ENCODE results near the gene CENPVL2.
"Not testable (repeated sequence)": the region's sequence is repeated elsewhere in the genome, so short reads cannot be mapped to it uniquely, and the experiment has no call there.

The CENPVL2 gene

DNA sequence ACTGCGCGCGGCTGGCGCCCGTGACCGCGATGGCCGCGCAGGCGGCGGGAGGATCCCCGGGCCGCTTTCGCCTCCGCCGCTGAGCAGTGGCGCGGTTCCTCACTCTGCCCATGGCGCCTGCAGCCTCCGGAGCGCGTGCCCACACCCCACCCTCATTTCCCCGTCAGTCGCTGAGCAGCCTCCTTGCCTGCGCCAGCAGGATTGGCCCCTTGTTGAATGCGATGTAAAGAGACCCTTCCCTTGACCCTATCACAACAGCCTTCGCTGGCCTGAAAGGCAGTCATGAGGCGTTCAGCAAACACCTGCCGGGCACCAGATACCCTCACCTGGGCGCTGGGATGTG, at the start of gene CENPVL2:
CENPVL2 (minus strand) TSS at position 112 of the 343 bp plus-strand sequence; CDS start at position 112, 0 bp downstream.
- not testable (repeated sequence) for H3K4me3 ChIP-seq (ENCODE audit: low read depth, low read length); DNase-seq (ENCODE audit: low read depth)

DNA sequence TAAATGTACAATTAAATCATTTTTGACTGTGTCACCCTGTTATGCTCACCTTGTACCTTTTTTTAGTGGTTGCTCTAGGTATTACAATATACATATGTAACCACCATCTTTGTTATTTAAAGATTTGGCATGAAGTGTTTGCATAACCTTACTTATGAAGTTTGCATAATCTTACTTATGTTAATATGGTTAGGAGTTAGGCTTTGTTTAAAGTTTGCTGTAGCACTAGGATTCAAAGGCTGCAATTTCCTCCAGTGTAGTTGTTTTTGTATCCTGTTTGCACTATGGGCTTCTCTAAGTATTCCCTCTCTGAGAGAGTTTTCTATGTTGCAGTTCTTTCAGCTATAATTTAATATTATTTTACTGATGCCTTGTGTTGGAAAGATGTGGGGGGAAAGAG, 45.6 kb upstream of the CENPVL2 start:
- no peak overlapping the region for H3K4me3 ChIP-seq (ENCODE audit: low read depth, low read length)
- no peak for DNase-seq (ENCODE audit: low read depth)

DNA sequence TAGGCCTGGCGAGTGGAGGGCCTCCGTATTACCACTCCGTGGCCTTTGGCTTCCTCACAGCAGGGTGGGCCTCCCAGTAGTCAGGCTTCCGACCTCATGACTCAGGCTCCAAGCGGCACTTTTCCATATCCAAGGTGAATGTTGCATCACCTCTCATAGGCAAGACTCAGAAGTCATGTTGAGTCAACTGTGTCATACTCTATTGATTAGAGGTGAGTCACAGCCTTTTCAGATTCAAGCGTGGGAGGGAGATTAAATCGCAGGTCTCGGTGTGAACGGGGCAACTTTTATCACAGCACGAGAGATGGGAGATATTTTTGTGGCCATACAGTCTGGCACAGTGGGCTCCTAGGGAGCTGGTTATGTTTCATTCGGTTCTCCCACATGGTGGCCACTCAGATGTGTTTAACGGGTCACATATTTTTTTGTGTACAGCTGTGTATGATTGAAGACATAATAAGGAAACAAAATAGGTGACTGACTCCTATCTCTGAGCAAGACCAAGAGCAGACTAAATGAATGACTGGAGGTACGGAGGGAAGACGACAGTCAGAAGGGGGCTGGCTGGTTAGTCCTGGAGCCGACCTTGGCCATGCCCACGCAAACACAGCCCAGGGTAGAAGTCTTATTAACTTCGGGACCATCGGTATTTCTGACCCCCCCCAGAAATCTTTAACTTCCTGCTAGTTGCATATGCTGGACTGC, 30.5 kb upstream of the CENPVL2 start:
- H3K4me3 ChIP-seq (ENCODE audit: low read depth, low read length); DNase-seq (ENCODE audit: low read depth): not testable (repeated sequence)

DNA sequence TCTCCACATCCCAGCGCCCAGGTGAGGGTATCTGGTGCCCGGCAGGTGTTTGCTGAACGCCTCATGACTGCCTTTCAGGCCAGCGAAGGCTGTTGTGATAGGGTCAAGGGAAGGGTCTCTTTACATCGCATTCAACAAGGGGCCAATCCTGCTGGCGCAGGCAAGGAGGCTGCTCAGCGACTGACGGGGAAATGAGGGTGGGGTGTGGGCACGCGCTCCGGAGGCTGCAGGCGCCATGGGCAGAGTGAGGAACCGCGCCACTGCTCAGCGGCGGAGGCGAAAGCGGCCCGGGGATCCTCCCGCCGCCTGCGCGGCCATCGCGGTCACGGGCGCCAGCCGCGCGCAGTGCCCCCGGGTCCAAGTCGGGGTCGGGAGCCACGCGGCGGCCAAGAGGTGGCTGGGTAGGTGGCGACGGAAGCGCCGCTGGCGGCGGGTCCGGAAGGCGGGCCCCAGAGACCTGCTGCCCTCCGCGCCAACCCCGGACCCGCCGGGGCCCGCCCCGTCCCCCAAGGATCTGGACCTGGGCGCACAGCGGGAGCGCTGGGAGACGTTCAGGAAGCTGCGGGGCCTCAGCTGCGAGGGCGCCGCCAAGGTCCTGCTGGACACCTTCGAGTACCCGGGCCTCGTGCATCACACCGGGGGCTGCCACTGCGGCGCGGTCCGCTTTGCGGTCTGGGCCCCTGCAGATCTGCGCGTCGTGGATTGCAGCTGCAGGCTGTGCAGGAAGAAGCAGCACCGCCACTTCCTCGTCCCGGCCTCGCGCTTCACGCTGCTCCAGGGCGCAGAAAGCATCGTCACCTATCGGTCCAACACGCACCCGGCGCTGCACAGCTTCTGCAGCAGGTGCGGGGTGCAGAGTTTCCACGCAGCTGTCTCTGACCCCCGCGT, 27.9 kb upstream of the CENPVL2 start, which contains the start of gene CENPVL1:
CENPVL1 (plus strand) TSS at position 236 of the 888 bp plus-strand sequence; CDS start at position 236, 0 bp downstream.
- not testable (repeated sequence) for H3K4me3 ChIP-seq (ENCODE audit: low read depth, low read length); DNase-seq (ENCODE audit: low read depth)

DNA sequence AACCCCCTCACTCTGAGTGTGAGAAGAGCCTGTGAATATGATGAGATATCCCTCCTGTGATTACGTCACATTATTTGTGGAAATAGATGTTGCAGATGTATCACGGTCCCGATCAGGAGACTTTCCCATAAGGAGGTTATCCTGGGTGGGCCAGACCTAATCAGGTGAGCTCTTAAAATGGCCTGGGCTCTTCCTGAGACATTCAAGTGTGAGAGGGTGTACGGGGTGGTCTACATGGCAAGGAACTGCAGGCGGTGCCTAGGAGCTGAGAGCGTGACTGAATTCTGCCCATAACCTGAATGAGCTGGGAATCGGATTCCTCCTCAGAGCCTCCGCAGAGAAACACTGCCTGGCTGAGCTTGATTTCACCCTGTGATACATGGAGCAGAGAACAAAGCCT, 14.8 kb upstream of the CENPVL2 start:
- no peak for DNase-seq (ENCODE audit: low read depth)
- H3K4me3 ChIP-seq (ENCODE audit: low read depth, low read length) = no peak overlapping the region

DNA sequence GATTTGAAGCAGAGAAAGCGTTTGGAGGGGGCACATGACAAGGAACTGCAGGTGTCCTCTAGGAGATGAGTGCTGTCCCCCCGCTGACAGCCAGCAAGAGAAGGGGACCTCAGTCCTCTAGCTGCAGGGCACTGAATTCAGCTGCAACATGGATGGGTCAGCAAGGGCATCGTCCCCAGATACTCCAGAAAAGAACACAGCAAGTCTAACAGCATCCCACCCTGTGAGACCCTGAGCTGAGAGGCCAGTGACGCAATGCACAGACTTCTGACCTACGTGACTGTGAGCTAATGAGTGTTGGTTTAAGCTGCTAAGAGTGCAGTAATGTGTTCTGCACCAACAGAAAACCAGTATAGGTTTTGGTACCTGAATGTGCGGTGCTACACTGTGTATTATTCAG, 11.6 kb upstream of the CENPVL2 start:
- H3K4me3 ChIP-seq (ENCODE audit: low read depth, low read length) = no peak overlapping the region
- no peak for DNase-seq (ENCODE audit: low read depth)

DNA sequence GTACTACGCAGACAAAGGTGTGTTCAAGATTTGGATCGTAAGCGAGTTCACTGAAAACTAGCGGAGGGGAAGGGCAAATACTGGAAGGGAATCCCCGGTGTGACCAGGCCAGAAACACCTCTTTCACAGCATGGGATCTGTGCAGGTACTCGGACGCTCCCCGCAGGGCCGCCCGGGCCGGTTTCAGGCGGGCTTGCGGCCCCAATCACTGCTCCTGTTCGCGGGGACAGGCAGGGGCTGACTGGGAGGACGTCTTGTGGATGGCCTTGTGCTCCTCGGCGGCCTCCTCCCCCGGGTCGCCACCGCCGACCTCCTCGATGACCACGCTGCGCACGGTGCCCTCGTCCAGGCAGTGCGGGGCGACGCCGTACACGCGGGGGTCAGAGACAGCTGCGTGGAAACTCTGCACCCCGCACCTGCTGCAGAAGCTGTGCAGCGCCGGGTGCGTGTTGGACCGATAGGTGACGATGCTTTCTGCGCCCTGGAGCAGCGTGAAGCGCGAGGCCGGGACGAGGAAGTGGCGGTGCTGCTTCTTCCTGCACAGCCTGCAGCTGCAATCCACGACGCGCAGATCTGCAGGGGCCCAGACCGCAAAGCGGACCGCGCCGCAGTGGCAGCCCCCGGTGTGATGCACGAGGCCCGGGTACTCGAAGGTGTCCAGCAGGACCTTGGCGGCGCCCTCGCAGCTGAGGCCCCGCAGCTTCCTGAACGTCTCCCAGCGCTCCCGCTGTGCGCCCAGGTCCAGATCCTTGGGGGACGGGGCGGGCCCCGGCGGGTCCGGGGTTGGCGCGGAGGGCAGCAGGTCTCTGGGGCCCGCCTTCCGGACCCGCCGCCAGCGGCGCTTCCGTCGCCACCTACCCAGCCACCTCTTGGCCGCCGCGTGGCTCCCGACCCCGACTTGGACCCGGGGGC, 567 bp downstream of the CENPVL2 start:
- not testable (repeated sequence) for DNase-seq (ENCODE audit: low read depth); H3K4me3 ChIP-seq (ENCODE audit: low read depth, low read length)

DNA sequence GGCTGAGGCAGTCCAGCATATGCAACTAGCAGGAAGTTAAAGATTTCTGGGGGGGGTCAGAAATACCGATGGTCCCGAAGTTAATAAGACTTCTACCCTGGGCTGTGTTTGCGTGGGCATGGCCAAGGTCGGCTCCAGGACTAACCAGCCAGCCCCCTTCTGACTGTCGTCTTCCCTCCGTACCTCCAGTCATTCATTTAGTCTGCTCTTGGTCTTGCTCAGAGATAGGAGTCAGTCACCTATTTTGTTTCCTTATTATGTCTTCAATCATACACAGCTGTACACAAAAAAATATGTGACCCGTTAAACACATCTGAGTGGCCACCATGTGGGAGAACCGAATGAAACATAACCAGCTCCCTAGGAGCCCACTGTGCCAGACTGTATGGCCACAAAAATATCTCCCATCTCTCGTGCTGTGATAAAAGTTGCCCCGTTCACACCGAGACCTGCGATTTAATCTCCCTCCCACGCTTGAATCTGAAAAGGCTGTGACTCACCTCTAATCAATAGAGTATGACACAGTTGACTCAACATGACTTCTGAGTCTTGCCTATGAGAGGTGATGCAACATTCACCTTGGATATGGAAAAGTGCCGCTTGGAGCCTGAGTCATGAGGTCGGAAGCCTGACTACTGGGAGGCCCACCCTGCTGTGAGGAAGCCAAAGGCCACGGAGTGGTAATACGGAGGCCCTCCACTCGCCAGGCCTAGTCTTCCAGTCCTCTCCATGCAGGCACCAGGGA, 2.8 kb downstream of the CENPVL2 start:
- DNase-seq (ENCODE audit: low read depth); H3K4me3 ChIP-seq (ENCODE audit: low read depth, low read length): not testable (repeated sequence)

DNA sequence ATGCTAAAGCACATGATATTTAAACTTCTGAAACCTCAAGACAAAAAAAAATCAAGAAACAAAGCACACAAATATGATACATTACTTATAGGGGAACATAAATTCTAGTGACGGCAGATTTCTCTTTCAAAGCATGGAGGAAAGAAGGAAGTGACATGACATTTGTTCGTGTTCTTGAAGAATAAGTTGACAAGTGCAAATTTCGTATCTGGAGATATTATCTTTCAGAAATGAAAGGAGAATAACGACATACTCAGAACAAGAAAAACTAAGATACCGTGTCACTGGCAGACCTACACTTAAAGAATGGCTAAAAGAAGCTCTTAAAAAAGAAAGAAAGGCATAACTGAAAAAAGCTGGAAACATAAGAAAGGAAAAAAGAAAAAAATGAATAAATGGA, 16.6 kb downstream of the CENPVL2 start:
- DNase-seq (ENCODE audit: low read depth) = no peak
- no peak overlapping the region for H3K4me3 ChIP-seq (ENCODE audit: low read depth, low read length)

DNA sequence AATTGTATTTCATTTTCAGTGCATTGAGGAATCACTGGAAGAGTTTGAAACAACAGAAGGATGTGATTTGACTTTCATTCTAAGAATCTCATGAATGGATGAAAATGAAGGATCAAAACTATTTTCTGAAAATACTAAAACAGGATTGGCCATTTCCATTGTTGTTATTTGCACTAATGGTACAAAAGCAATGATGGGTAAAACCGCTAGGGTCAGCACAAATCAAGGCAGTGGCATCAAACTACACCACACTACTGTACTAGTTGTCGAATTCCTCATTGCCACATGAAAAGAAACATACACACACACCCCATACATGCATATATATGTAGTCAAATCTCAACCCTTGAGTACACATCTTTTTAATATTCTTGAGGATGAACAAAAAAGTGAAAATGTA, 39.3 kb downstream of the CENPVL2 start:
- no peak overlapping the region for H3K4me3 ChIP-seq (ENCODE audit: low read depth, low read length)
- no peak for DNase-seq (ENCODE audit: low read depth)

DNA sequence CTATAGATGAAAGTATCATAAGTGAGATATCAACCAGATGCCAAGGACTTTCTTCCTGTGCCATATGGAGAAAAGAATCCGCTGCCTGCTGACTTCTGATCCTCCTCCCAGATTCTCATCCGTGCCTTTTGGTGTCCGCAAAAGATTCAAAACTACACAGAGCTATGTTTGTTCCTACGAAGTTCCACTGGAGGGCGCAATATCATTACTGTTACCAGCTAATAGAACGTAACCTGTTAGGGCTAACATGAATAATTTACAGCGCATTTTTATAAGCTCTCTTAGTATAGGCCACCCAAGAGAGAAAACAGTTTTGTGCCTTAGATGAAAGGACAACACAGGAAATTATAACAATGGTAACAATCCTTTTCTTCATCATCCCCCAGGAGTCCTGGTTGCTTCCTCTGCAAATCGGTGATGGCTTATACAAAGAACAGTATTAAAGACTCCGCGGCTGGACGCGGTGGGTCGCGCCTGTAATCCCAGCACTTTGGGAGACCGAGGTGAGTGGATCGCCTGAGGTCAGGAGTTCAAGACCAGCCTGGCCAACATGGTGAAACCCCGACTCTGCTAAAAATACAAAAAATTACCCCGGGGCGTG, 41.1 kb downstream of the CENPVL2 start:
- DNase-seq (ENCODE audit: low read depth) = peak; percentile 20
- no peak overlapping the region for H3K4me3 ChIP-seq (ENCODE audit: low read depth, low read length)

DNA sequence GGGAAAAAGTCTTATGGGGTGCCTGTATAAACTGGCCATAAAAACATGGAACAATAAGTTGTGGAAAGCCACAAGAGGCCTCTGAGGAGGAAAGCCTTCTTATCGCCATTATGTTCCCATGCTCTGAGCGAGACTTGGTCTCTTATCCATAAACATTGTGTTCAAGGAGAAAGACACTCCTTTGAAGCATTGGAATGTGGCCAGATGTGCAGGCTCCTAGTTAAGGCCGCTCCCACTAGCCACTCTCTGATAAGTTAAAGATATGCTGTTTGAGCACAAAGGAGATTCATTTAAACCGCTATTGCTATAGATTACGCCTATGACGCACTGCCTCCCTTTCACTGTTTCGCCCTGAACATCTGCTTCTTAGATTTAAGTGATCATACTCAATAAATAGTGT, 46.1 kb downstream of the CENPVL2 start:
- not testable (repeated sequence) for DNase-seq (ENCODE audit: low read depth); H3K4me3 ChIP-seq (ENCODE audit: low read depth, low read length)

All from skeletal muscle cell (primary cell).